Vagina (tissue), 2 donors: Measurements from ENCODE around the gene PIK3C2B. TPM values are rescaled to one million over a fixed set of nuclear protein-coding genes. Genes with fewer than 3 reads are reported as not detected.

Source experiments
- DNase-seq, 2 donors: peaks; one replicate each; pipeline ENCODE4 v3.0.0-alpha.2; 2017; ENCODE audit errors: extremely low spot score in 2 of 2
- H3K27ac ChIP-seq: fragments of 200-600 bp; sonication (generic); one replicate; pipeline ENCODE4 v1.5.1; 2019
- H3K27me3 ChIP-seq: fragments of 200-600 bp; sonication (generic); one replicate; pipeline ENCODE4 v1.5.1; 2019
- H3K36me3 ChIP-seq, 2 donors: fragments of 200-600 bp; sonication (generic); one replicate each; pipeline ENCODE4 v1.5.1; 2017 to 2019
- H3K4me1 ChIP-seq: fragments of 200-600 bp; sonication (generic); one replicate; pipeline ENCODE4 v1.5.1; 2019
- H3K4me3 ChIP-seq, 2 donors: fragments of 200-600 bp; sonication (generic); 1 replicate in 1 of 2; 2 replicates in 1 of 2; pipeline ENCODE4 v1.5.1; 2016 to 2019
- H3K9me3 ChIP-seq: fragments of 200-600 bp; sonication (generic); one replicate; pipeline ENCODE4 v1.5.1; 2019
- POLR2A ChIP-seq, 2 donors: fragments of 450-650 bp; IDR thresholded peaks; one replicate each; pipeline ENCODE4 v1.6.1; 2017; ENCODE audit warnings: antibody characterized with exemption in 2 of 2, mild to moderate bottlenecking in 2 of 2, moderate library complexity in 2 of 2
- POLR2AphosphoS5 ChIP-seq, 2 donors: sonication (generic); formaldehyde crosslinking; IDR thresholded peaks; one replicate each; pipeline ENCODE4 v1.9.0; 2017; ENCODE audit warnings: antibody characterized with exemption in 2 of 2, mild to moderate bottlenecking in 2 of 2, low read depth in 1 of 2; ENCODE audit not compliant: insufficient read depth in 1 of 2
- intact Hi-C: fragments of 100-400 bp; cut with DNase I; formaldehyde crosslinking; loops from one replicate; pipeline ENCODE4 v1.15.1; 2023
- total RNA-seq: library from RNA; depleted of rRNA; stranded (reverse); fragments of >200 nt; gene quantifications from one replicate; pipeline ENCODE4 v1.2.3, GENCODE V29; 2016
- TF ChIP-seq, protein P1 (sequence below), 3 experiments: fragments of 450-650 bp in 2 of 3; fragments of 200-600 bp in 1 of 3; sonication (generic) in 1 of 3; IDR thresholded peaks; one replicate each; pipeline ENCODE4 v1.5.1; 2017 to 2019; ENCODE audit warnings: antibody characterized with exemption in 3 of 3, mild to moderate bottlenecking in 2 of 3, moderate library complexity in 2 of 3

PIK3C2B gene, protein sequence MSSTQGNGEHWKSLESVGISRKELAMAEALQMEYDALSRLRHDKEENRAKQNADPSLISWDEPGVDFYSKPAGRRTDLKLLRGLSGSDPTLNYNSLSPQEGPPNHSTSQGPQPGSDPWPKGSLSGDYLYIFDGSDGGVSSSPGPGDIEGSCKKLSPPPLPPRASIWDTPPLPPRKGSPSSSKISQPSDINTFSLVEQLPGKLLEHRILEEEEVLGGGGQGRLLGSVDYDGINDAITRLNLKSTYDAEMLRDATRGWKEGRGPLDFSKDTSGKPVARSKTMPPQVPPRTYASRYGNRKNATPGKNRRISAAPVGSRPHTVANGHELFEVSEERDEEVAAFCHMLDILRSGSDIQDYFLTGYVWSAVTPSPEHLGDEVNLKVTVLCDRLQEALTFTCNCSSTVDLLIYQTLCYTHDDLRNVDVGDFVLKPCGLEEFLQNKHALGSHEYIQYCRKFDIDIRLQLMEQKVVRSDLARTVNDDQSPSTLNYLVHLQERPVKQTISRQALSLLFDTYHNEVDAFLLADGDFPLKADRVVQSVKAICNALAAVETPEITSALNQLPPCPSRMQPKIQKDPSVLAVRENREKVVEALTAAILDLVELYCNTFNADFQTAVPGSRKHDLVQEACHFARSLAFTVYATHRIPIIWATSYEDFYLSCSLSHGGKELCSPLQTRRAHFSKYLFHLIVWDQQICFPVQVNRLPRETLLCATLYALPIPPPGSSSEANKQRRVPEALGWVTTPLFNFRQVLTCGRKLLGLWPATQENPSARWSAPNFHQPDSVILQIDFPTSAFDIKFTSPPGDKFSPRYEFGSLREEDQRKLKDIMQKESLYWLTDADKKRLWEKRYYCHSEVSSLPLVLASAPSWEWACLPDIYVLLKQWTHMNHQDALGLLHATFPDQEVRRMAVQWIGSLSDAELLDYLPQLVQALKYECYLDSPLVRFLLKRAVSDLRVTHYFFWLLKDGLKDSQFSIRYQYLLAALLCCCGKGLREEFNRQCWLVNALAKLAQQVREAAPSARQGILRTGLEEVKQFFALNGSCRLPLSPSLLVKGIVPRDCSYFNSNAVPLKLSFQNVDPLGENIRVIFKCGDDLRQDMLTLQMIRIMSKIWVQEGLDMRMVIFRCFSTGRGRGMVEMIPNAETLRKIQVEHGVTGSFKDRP (N-terminal part only)
- 52.1 TPM for total RNA-seq

DNA sequence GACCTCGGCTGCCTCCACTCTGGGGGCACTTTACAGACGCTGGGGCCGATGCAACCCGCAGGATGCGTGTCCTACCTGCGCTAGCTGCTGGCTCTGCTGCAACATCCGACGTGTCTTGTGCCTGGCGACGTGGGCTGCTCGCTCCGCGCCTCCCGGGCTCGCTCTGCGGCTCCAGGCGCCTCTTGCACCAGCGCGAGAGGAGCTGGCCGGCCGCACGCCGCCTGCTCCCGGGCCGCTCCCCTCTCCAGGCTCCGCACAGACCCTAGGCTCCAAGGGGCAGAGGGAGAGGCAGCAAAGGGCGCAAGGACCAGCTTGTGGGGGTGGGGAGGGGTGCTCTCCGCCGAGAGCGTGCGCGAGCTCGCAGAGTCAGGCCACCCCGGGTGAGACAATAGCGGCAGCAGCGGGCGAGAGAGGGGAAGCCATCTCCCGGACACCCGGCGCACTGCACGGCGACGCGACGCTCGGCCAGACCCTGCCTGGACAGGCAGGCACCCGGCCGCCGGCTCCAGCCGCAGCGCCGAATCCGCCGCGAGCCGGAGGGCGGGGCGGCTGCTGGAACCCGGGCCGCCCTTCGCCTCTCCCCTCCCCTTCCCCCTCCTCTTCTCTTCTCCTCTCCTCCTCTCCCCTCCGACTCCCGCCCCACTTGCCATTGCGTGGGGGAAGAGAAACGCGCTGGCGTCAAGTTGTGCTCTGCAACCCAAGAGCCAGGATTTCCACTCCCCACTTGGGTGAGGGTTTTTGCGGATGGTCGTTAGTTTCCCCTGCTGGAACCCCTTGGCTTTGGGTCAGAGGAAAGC is at the start of gene PIK3C2B:
Gene PIK3C2B, minus strand, starts transcription at position 525 of the 797 bp plus-strand sequence. CDS start 25,003 bp downstream, outside the sequence.
- H3K9me3 ChIP-seq: no peaks in the 10 kb centered on the region
- H3K27ac ChIP-seq: peak within 1 kb of the TSS; percentile 86
- peaks cover 27% of the 10 kb centered on the region for H3K4me1 ChIP-seq
- no peaks in the 10 kb centered on the region for H3K36me3 ChIP-seq
- DNase-seq: no peak
- H3K4me3 ChIP-seq: peak within 1 kb of the TSS; percentile 62 to 94
- H3K27me3 ChIP-seq: no peaks in the 10 kb centered on the region
- TF ChIP-seq POLR2A (IDR thresholded peaks at IDR 0.05): peak in 1 of 2 donors; percentile 9
- peak in 1 of 2 donors; percentile 71 for TF ChIP-seq POLR2AphosphoS5 (IDR thresholded peaks at IDR 0.05; ENCODE audit: insufficient read depth in 1 of 2, low read depth in 1 of 2)
- TF ChIP-seq, protein P1, sequence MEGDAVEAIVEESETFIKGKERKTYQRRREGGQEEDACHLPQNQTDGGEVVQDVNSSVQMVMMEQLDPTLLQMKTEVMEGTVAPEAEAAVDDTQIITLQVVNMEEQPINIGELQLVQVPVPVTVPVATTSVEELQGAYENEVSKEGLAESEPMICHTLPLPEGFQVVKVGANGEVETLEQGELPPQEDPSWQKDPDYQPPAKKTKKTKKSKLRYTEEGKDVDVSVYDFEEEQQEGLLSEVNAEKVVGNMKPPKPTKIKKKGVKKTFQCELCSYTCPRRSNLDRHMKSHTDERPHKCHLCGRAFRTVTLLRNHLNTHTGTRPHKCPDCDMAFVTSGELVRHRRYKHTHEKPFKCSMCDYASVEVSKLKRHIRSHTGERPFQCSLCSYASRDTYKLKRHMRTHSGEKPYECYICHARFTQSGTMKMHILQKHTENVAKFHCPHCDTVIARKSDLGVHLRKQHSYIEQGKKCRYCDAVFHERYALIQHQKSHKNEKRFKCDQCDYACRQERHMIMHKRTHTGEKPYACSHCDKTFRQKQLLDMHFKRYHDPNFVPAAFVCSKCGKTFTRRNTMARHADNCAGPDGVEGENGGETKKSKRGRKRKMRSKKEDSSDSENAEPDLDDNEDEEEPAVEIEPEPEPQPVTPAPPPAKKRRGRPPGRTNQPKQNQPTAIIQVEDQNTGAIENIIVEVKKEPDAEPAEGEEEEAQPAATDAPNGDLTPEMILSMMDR (IDR thresholded peaks at IDR 0.05): peak in 1 of 3 experiments; percentile 41
- intact Hi-C loops: loop anchor here (10.0 kb wide), 1 partner anchor 330 kb away; the partner anchor contains the start of gene REN

DNA sequence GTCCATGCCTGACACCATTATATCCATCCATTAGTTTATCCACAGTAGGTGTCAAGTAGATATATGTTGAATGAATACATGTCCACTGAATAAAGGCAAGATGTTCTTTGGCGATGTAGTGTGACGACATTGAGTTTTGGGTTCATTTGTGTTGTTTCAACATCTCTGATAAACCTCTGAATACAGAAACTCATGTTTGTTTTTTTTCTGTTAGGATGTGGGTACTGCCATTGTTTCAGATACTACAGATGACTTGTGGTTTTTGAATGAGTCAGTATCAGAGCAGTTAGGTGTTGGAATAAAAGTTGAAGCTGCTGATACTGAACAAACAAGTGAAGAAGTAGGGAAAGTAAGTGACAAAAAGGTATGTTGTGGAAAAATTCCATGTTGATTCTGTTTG is 49.7 kb upstream of the PIK3C2B start:
- Histone ChIP-seq H3K36me3 (peaks cover 3 to 92% of the 10 kb centered on the region in 2 donors), H3K27me3 (no peaks in the 10 kb centered on the region), H3K27ac (no peak overlapping the region), H3K4me3 (no peak overlapping the region), H3K9me3 (no peaks in the 10 kb centered on the region), H3K4me1 (peaks cover 10% of the 10 kb centered on the region)
- TF ChIP-seq POLR2A (IDR thresholded peaks at IDR 0.05) (no peak), POLR2AphosphoS5 (IDR thresholded peaks at IDR 0.05; ENCODE audit: insufficient read depth in 1 of 2, low read depth in 1 of 2) (no peak)
- TF ChIP-seq, protein P1 (IDR thresholded peaks at IDR 0.05): no peak
- intact Hi-C loops: no loop called here
- DNase-seq: no peak

DNA sequence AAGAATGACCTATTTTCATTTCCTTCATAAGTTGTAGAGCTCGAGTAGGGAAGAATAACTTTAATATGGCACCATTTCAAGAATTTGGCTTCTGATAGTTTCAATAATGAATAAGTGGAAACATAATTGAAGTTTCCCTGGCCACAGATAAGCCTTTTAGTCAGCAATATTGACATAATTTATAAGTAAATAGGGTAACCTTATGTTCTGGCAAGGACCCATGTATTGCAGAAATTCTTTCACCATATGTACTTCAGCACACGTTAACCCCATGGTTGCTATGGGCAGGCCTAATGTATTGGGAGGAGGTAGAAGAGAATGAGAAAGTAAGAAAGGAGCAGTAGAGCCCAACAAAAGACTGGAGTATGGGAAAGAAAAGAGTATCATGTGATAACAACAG is 47.0 kb upstream of the PIK3C2B start:
- H3K27me3 ChIP-seq: no peaks in the 10 kb centered on the region
- TF ChIP-seq, protein P1 (IDR thresholded peaks at IDR 0.05): no peak
- TF ChIP-seq POLR2AphosphoS5 (IDR thresholded peaks at IDR 0.05; ENCODE audit: insufficient read depth in 1 of 2, low read depth in 1 of 2): no peak
- no peak for TF ChIP-seq POLR2A (IDR thresholded peaks at IDR 0.05)
- no peak for DNase-seq
- peaks cover 0 to 84% of the 10 kb centered on the region in 2 donors for H3K36me3 ChIP-seq
- H3K4me1 ChIP-seq: peaks cover 10% of the 10 kb centered on the region
- H3K27ac ChIP-seq: no peak overlapping the region
- no peak overlapping the region for H3K4me3 ChIP-seq
- no peaks in the 10 kb centered on the region for H3K9me3 ChIP-seq
- intact Hi-C loops: no loop called here

DNA sequence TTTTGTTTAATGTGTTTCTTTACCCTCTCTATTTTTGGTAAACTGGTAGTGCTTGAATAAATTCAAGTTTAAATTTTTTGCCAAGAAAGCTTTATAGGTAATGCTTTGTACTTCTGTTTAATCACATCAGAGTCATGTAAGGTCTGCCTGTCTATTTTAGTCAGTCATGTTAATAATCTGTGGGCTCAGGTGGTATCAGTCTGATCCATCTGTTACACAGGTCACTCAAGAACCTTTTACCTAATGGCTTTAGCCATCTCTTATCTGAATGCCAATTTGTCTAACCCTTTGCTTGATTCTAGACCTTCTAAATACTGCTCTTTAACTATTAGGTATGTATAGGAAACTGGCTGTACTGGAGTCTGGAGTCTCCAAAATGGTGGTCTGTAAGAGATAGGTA is 38.2 kb upstream of the PIK3C2B start:
- Histone ChIP-seq H3K27ac (no peak overlapping the region), H3K4me3 (no peak overlapping the region), H3K9me3 (no peaks in the 10 kb centered on the region), H3K27me3 (no peaks in the 10 kb centered on the region), H3K36me3 (peaks cover 4 to 50% of the 10 kb centered on the region in 2 donors), H3K4me1 (no peaks in the 10 kb centered on the region)
- DNase-seq: no peak
- no peak for TF ChIP-seq POLR2A (IDR thresholded peaks at IDR 0.05)
- no peak for TF ChIP-seq POLR2AphosphoS5 (IDR thresholded peaks at IDR 0.05; ENCODE audit: insufficient read depth in 1 of 2, low read depth in 1 of 2)
- TF ChIP-seq, protein P1 (IDR thresholded peaks at IDR 0.05): no peak
- intact Hi-C loops: no loop called here
